GM21526 (cell line): Measurements from ENCODE around the gene LAMC2.

Experiments
- ATAC-seq: cut with Tn5 transposase; IDR thresholded peaks from one replicate; pipeline ENCODE4 v1.9.1; 2021; ENCODE audit warnings: moderate library complexity; ENCODE audit not compliant: unreplicated experiment, low FRiP score

LAMC2 gene

DNA sequence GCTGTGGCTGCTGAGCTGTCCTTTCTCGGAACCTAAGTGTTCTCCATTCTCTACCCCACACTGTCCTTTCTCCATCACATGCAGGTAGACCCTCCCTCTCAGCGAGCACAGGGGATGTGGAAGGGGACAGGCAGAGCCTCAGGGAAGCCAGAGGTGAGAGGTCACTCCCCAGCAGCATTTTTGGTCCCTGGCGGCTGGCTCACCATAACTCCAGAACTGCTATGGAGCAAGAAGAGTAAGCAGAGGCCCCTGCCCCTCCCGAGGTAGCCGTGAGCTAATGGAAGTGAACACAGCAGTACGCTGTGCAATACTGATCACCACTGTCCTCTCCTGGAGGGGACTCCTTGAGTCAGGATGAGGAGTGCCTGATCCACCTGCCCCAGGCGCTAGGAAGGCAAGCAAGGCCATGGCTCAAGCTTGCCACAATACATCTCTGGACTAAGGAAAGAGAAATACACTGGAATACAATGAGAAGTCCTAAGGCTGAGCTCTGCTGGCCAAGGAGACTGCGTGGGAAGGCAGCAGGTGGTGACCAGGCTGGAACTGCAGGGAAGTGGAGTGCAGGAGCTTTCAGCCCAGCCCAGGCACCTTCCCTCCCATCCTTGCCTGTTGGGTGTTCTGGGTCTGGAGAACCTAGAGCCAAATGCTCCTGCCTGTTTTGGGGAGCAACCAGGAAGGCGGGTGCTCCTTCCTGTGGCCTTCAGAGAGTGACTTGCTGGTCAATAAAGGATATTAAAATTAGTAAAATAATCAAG lies 96.2 kb downstream of the LAMC2 start:
- ATAC-seq, result no peak

DNA sequence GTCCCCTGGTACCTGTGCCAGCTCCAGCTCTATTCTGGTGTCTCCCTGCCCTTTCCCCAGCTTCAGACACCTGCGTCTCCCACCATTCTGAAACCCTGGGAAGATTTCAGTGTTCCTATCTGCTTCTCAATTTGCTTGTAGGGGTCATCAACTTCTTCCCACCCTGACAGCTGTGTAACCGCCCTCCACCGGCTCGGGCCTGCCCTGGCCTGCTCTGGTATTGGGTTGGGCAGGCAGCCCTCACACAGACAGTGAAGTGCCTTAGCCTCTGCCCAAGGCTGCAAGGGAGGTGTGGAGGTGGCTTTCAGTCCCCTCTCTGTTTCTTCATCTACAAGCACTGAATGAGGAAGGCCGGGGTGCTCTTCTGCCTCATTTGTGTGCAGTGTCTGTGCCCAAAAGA lies 97.2 kb downstream of the LAMC2 start:
- ATAC-seq, result no peak

DNA sequence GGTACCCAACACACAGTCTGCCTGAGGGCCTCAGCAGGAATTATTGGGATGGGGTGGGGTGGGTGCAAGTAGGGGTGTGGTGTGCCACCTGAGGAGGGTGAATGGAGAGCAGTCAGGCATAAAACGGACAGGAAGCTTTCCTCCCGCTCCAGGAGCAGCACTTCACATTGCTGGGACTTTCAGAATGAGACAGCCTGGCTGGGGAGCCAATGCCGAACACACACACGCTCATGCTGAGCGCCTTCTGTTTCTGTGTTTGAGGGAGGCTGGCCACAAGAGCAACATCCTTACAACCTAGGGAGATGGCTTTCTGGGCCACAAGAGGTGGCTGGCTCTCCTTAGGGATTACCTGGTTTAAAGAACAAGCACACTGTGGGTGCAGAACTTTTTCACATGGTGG lies 98.0 kb downstream of the LAMC2 start:
- no peak for ATAC-seq

DNA sequence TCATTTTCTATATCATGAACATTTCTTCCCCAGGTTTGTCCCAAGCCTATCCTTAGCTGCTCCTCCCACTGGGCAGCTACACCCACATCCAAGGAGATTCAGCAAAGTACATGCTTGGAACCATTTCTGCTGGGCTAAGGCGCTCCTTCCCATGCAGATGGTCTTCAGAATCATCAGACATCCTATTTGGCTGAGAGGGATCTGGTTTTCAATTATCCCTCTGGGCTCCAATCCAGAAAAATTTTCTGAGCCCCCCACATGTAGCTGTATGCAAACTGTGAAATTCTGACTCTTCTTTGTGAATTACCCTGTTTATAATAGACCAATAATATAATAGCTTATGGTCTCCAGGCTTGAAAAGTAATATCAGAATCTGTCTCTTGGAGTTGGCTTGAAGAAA lies 99.2 kb downstream of the LAMC2 start:
- ATAC-seq, result no peak

DNA sequence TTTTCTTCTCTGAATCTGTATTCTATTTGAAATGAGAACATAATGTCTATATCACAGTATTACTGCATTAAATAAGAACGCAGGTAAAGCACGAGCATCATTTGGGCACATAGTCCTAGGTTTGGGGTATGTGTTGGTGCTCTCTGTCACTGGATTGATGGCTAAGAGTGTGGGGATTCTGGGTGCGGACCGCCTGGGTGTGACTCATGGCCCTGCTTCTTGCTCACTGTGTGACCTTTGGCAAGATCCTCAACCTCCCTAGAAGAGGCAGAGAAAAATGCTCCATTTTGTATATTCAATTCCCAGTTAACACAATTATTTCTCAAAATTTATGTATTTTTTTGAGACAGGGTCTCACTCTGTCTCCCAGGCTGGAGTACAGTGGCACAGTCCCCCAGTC lies 99.7 kb downstream of the LAMC2 start:
- no peak for ATAC-seq

DNA sequence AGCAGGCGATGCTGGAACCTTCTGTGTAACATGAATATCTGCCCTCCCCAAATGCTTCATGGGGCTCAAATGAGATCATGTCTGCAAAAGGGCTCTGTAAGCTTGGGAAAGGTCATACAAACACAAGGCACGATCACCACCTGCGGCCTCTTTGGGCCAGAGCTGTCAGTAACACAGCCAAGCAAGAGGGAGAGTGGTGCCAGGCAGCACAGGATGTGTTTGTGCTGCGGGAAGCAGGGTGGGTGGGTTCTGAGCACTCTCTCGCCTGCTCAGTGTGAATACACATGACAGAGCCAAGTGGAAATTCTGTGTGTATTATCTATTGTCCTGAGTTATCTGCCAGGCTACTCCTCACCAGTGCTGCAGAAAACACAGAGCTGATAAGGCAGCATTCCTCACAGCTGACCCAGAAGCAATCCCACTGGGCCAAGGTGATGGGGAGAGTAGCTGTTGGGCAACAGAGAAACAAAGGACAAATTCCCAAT lies 101.2 kb downstream of the LAMC2 start:
- no peak for ATAC-seq

DNA sequence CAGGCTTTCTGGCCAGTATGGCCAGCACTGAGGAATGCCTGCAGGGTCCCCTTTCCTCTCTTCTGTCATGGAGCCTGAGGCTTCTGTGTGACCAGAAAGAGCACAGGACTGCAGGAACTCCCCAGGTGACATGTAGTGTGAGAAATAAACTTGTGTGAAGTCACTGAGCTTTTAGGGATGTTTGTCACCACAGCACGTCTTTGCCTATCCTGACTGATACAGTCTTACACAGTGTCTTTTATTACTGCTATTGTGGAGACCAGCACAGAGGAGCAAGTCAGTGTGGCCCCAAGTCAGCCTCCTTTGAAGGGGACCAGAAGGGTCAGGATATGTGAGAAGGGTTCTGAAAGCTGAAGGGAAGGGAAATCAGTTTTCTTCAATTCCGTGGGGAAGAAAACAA lies 102.5 kb downstream of the LAMC2 start:
- ATAC-seq, result no peak

DNA sequence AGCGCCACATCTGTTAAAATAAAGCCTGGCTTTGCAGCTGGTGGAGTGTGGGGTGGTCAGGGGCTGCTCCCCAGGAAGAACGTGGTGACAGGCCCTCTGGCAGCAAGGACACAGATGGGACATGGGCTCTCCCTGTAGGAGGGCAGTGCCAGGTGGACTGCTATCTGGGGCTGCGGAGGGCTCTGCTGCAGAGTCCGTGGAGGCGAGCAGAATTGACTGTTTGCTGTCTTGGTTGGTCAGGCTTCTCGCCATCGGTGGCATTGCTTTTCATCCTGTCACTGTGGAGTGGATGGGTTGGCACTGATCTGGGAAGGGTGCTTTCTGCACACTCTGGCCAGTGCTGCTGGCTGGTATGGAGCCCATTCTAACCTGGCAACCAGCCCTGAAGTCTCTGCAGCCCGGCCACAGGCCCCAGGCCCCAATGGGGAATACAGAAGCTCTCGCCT lies 103.0 kb downstream of the LAMC2 start:
- no peak for ATAC-seq

DNA sequence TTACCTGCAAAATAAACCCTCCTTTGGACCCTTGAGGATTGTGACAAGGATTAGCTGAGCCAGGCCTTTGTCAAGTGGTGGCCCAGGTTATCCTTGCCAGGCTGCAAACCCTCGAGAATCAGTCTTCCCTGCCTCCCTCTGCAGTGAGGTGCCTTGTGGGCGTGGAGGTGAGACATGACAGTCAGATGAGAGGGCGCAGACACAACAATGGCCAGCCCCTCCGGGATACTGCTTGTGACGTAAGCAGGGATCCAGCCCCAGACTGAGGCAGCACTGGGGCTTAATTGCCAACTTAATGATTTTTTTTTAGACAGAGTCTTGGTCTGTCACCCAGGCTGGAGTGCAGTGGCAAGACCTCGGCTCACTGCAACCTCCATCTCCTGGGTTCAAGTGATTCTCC lies 104.6 kb downstream of the LAMC2 start:
- no peak for ATAC-seq

DNA sequence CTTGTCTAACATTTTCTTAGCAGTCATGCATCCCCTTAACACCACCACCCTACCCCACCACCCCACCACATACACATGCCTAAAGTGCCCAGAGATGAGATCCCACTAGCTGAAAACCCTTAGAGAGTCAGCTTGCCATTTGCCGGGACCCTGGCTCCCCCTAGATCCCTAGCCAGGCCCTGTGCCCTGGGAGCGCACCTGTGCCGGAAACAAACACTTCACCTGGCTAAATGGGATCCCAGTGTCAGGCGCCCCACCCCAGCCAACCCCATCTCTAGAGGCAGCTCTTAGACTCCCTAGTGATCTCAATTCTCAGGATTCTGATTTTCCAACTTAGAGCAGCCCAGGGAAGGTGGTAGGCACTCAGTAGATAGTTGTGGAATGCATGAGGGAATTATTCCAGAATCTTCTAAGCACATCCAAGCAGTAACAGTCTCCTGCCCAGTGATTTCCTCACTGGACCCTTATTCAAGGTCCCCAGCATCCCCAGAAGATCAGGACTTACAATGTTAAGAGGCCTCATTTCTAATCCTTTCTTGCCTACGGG lies 105.2 kb downstream of the LAMC2 start:
- no peak for ATAC-seq

DNA sequence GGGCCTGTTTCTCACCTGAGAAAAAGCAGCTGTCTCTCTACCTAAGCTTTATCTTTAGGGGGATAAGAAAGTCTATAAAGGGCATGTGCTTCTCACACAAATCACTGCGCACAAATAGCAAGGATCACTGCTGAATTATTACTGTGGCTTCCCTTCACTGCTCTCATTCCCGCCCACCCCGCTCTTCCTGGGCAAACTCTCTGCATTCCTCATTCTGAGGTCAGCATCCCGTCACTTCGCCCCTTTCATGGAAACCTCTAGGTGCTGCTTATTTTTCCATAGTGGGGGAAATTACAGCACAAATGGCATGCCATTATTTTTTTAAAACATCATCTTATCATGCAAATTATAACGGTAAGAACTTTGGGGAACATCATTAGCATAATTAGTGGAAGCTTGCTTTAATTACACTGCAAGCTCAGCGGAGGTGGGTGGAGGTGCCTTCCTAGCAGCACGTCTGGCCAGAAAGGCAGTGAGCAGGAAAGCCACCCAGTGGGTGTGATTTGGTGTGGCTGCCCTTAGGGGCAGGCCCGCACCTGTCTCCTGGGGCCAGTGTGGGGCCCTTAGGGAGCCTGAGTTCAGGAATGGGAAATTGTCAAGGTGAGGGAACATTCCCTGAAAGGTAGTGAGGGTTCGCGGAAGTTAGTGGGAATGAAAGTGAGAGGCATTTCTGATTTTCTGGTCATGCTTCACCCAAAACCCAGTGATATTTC lies 105.9 kb downstream of the LAMC2 start:
- no peak for ATAC-seq

DNA sequence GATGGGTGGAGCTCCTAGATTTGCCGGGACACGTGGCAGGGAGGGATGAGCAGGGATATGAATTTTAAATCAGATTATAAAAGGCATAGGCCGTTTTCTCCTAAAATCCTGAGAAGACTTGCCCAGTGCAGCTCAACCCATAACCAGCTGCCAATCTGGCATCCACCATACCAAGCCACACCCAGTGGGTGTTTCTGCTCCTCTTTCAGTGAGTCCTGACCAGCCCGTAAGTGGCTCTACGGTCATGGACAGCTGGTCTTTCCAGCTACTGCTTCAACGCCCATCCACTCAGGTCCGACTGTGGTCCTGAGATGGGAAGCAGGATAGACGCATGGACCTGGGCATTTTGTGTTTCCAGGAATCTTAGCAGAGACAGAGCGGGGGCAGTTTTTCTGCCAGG lies 107.2 kb downstream of the LAMC2 start:
- ATAC-seq, result no peak

DNA sequence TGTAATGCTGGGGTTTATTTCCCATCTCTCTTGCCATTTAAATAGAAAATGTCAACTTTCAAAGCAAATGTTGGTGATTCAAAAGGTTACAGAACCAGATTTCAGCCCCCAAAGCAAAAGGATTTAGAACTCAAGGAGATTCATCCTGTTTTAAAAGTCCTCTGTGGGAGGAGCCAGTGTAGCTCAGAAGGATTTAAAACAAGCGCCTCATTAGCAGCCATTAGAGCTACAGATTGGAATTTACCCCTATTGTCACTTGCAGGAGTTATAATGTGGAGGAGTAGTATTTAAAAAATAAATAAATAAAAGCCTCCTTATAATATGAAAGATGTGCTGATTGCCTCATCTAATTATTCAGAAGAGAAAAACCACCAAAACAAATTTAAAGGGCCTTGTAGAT lies 107.8 kb downstream of the LAMC2 start:
- no peak for ATAC-seq
